Ectodermal cell (in vitro differentiated cells): ENCODE results near the gene XK.

Experiments used
- H3K27ac ChIP-seq: 2 replicates; pipeline ENCODE4 v1.7.0; 2013; ENCODE audit warnings: mild to moderate bottlenecking, low read depth, low read length; ENCODE audit not compliant: insufficient read depth, poor library complexity, severe bottlenecking
- H3K27me3 ChIP-seq: 2 replicates; pipeline ENCODE4 v1.7.0; 2013; ENCODE audit warnings: mild to moderate bottlenecking, low read length; ENCODE audit not compliant: insufficient read depth, control insufficient read depth, poor library complexity, severe bottlenecking
- H3K36me3 ChIP-seq: one replicate; pipeline ENCODE4 v1.7.0; 2013; ENCODE audit warnings: low read length; ENCODE audit not compliant: control insufficient read depth, insufficient read depth
- H3K4me1 ChIP-seq: one replicate; pipeline ENCODE4 v1.7.0; 2013; ENCODE audit warnings: low read length; ENCODE audit not compliant: control insufficient read depth, insufficient read depth
- H3K4me3 ChIP-seq: 2 replicates; pipeline ENCODE4 v1.7.0; 2013; ENCODE audit warnings: low read depth, low read length, control low read depth; ENCODE audit not compliant: insufficient read depth
- H3K9me3 ChIP-seq: 2 replicates; pipeline ENCODE4 v1.7.0; 2013; ENCODE audit warnings: mild to moderate bottlenecking, low read length, moderate library complexity; ENCODE audit not compliant: control insufficient read depth
- whole genome bisulfite sequencing, 2 experiments: methylation state at CpG; one replicate each; pipeline ENCODE4 v1.1.7; 2013; ENCODE audit warnings: missing lambda C conversion rate in 2 of 2; 5-methylcytosine and 5-hydroxymethylcytosine counted together

XK gene

GRCh38 chrX:37746951-37747350 is 61.4 kb downstream of the XK start:
- H3K4me3 ChIP-seq: no peak overlapping the region
- no peaks in the 10 kb centered on the region for H3K27me3 ChIP-seq
- no peaks in the 10 kb centered on the region for H3K36me3 ChIP-seq
- no peaks in the 10 kb centered on the region for H3K9me3 ChIP-seq
- H3K27ac ChIP-seq: no peak overlapping the region
- whole genome bisulfite sequencing, 2 experiments: 89 to 100% methylated on average over 1 of the region's 1 CpG
- no peaks in the 10 kb centered on the region for H3K4me1 ChIP-seq

- Histone ChIP-seq H3K4me3 (no peak overlapping the region), H3K4me1 (no peaks in the 10 kb centered on the region), H3K27me3 (no peaks in the 10 kb centered on the region), H3K9me3 (no peaks in the 10 kb centered on the region), H3K36me3 (no peaks in the 10 kb centered on the region), H3K27ac (no peak overlapping the region)
- 82 to 89% methylated on average over 1 of the region's 2 CpGs for WGBS, 2 experiments
Measured at GRCh38 chrX:37752281-37752680, 66.7 kb downstream of the XK start.

GRCh38 chrX:37752936-37753335 is 67.3 kb downstream of the XK start:
- Histone ChIP-seq H3K9me3 (no peaks in the 10 kb centered on the region), H3K36me3 (no peaks in the 10 kb centered on the region), H3K4me3 (no peak overlapping the region), H3K27me3 (no peaks in the 10 kb centered on the region), H3K27ac (no peak overlapping the region), H3K4me1 (no peaks in the 10 kb centered on the region)

DNA sequence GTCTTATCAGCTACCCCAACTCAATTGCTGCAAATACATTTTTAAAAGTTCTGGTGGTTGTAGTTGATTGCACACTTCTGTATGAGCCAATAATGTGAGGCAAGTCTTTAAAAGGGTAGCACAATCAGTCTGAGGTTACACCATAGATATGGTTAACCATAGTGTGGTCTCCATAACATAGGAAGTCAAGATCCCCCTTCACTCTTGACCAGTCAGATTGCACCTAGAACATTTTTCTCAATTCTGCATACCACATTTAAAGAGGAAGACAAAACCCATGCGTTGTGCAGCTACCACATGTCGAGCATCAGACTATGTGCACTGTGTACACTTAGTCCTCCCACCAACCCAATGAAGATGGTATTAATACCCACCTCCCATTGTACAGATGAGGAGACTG is 67.8 kb downstream of the XK start:
- Histone ChIP-seq H3K36me3 (no peaks in the 10 kb centered on the region), H3K4me3 (no peak overlapping the region), H3K27me3 (no peaks in the 10 kb centered on the region), H3K9me3 (no peaks in the 10 kb centered on the region), H3K4me1 (no peaks in the 10 kb centered on the region), H3K27ac (no peak overlapping the region)
- 86 to 98% methylated on average over 1 to 2 of the region's 2 CpGs for WGBS, 2 experiments

GRCh38 chrX:37754516-37754915 is 68.9 kb downstream of the XK start:
- no peaks in the 10 kb centered on the region for H3K36me3 ChIP-seq
- 88 to 91% methylated on average over 2 of the region's 2 CpGs for WGBS, 2 experiments
- no peaks in the 10 kb centered on the region for H3K9me3 ChIP-seq
- no peaks in the 10 kb centered on the region for H3K27me3 ChIP-seq
- no peak overlapping the region for H3K4me3 ChIP-seq
- no peak overlapping the region for H3K27ac ChIP-seq
- H3K4me1 ChIP-seq: no peaks in the 10 kb centered on the region

GRCh38 chrX:37755025-37755424 is 69.4 kb downstream of the XK start:
- Histone ChIP-seq H3K27me3 (no peaks in the 10 kb centered on the region), H3K4me3 (no peak overlapping the region), H3K27ac (no peak overlapping the region), H3K9me3 (no peaks in the 10 kb centered on the region), H3K36me3 (no peaks in the 10 kb centered on the region), H3K4me1 (no peaks in the 10 kb centered on the region)

DNA sequence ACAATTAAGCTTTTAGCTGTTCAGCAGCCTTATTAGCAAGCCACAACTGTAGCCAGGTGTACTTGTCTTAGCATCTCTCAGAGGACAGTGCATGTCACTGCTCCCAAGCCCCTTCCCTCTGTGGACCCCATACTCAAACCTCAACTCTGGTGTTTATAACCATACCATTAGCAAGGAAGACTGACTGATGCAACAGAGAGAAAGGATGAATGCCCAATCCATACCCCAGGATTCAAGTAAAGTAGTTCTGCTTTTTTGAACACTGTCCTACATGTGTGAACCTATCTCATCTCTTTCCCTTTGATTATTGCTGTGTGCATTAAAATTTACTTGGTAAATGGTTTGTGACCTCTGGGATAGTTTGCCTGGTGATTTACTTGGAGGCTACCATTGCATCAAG is 71.5 kb downstream of the XK start:
- H3K4me3 ChIP-seq: no peak overlapping the region
- no peak overlapping the region for H3K27ac ChIP-seq
- H3K4me1 ChIP-seq: no peaks in the 10 kb centered on the region
- no peaks in the 10 kb centered on the region for H3K36me3 ChIP-seq
- H3K9me3 ChIP-seq: no peaks in the 10 kb centered on the region
- no peaks in the 10 kb centered on the region for H3K27me3 ChIP-seq

DNA sequence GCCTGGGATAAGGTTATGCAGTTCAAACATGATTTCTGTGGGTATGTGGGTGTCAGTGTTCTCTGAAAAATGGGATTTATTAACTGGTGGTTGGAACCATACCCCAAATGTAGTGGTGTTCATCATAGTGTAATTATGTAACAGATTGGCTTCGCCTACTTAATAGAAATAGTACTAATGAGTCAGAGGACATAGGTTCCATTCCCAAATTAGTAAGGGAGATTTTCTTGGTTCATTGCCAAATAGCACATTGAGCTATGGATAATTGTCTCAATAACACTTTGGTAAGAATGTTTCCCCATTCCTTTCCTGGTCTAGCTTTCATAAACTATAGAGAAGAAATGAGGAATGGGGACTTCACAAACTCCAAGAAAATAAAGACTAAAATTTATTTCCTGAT is 73.8 kb downstream of the XK start:
- H3K27ac ChIP-seq: no peak overlapping the region
- no peaks in the 10 kb centered on the region for H3K4me1 ChIP-seq
- H3K27me3 ChIP-seq: no peaks in the 10 kb centered on the region
- no peaks in the 10 kb centered on the region for H3K9me3 ChIP-seq
- no peak overlapping the region for H3K4me3 ChIP-seq
- WGBS, 2 experiments: 100% methylated on average over 1 of the region's 1 CpG; no CpG with 5 or more reads in 1 of the 2 experiments
- H3K36me3 ChIP-seq: no peaks in the 10 kb centered on the region

DNA sequence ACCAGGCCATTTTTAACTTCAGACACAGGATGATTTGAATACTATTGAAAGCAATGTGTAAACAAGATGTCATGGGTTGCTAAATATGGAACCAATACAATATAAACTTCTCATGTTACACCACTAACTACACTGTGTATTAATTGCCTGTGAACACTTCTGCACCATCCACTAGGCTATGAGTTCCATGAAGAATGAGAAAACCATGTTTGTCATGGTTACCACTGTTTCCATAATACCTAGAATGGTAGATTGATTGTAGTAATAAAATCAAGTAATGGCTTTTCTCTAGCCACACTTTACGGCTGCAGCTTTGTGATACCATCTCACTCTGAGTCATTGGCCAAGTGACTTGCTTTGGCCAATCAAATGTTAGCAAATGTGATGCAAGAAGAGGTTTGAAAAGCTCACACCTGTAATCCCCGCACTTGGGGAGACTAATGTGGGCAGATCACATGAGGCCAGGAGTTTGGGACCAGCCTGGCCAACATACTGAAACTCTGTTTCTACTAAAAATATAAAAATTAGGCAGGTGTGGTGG is 74.4 kb downstream of the XK start:
- 87 to 100% methylated on average over 2 of the region's 2 CpGs for whole genome bisulfite sequencing, 2 experiments
- Histone ChIP-seq H3K9me3 (no peaks in the 10 kb centered on the region), H3K4me1 (no peaks in the 10 kb centered on the region), H3K4me3 (no peak overlapping the region), H3K27ac (no peak overlapping the region), H3K27me3 (no peaks in the 10 kb centered on the region), H3K36me3 (no peaks in the 10 kb centered on the region)

- Histone ChIP-seq H3K27ac (no peak overlapping the region), H3K36me3 (no peaks in the 10 kb centered on the region), H3K4me1 (no peaks in the 10 kb centered on the region), H3K27me3 (no peaks in the 10 kb centered on the region), H3K9me3 (no peaks in the 10 kb centered on the region), H3K4me3 (no peak overlapping the region)
Measured at GRCh38 chrX:37763400-37763799, 77.8 kb downstream of the XK start.

DNA sequence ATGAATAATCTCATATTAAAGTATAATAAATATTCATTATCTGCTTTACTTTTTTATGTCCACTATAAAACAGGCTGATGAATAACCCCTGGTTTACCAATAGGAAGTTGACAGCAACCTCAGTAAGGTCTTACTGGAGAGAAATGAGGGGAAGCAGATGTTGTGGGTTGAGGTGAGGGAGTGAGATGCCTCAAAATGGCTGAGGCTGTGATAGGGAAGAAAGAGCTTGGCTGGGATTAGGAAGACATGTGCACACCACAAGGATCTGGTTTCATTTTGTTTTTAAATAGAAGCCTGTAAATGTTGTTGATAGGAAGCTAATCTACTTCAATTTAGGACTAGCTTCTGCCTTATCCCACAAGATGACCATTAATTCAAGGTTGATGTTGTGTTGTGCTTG is 79.9 kb downstream of the XK start:
- Histone ChIP-seq H3K27me3 (no peaks in the 10 kb centered on the region), H3K9me3 (no peaks in the 10 kb centered on the region), H3K4me3 (no peak overlapping the region), H3K36me3 (no peaks in the 10 kb centered on the region), H3K4me1 (no peaks in the 10 kb centered on the region), H3K27ac (no peak overlapping the region)
